ENCODE measurements around the gene TTLL11.
A peak's percentile ranks its signal among the peaks of the same experiment; 100 is the strongest.

Gene TTLL11

GRCh38 chr9:121924700-121925099 is 168.4 kb downstream of the TTLL11 start:
- TF ChIP-seq NFIC (IDR thresholded peaks at IDR 0.05), result 0 out of 2 replicates have a peak, but pooled peaks have one; percentile 14
- no peak for TF ChIP-seq MAX (IDR thresholded peaks at IDR 0.05)

- TF ChIP-seq MAX (IDR thresholded peaks at IDR 0.05) (no peak), USF1 (IDR thresholded peaks at IDR 0.05) (no peak), RAD21 (IDR thresholded peaks at IDR 0.05; ENCODE audit: low read depth) (no peak), ZBTB7A (IDR thresholded peaks at IDR 0.05; ENCODE audit: low read depth) (no peak), FOXM1 (IDR thresholded peaks at IDR 0.05; ENCODE audit: borderline replicate concordance, low read depth) (no peak), TAF1 (IDR thresholded peaks at IDR 0.05; ENCODE audit: low read depth) (no peak), YY1 (IDR thresholded peaks at IDR 0.05; ENCODE audit: low read depth) (no peak), TCF12 (IDR thresholded peaks at IDR 0.05; ENCODE audit: low read depth) (no peak), CREB1 (IDR thresholded peaks at IDR 0.05; ENCODE audit: low read depth) (no peak)
Observed at GRCh38 chr9:121921444-121921843, 171.7 kb downstream of the TTLL11 start.

DNA sequence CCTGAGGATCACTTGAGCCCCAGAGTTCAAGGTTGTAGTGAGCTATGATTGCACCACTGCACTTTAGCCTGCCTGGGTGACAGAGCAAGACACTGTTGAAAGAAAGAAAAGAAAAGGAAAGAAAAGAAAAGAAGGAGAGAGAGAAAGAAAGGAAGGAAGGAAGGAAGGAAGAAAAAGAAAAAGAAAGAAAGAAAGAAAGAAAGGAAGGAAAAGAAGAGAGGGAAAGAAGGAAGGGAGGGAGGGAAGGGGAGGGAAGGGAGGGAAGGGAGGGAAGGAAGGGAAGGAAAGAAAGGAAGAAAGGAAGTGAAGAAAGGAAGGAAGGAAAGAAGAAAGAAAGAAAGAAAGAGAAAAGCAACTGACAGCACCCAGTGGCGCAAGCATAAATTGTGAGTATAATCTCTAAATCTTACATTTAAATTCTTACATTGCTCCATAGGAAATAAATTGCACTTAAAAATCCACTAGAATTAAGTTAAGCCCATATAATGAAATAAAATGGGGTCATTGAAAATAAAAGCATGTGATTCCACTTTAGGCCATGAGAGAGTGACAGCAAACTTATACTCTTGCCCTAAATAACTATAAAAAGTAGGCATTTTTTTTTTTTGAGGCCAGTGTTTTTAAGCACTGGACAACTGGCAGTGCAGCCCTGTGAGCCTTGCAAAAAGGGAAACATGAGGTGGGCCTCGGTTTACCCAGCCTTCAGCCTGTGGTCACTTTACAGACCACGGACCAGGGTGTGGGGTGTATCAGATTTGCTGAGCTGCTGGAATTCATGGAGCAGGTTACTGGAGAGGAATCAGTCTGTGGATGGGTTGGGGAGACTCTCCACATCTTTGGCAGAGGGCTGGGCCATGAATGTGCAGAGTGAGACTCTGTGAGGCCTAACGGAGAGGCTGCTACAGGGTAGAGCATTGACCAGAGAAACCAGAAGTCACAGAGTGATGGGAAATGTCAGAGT is 175.5 kb downstream of the TTLL11 start:
- no peak for TF ChIP-seq TEAD4 (IDR thresholded peaks at IDR 0.05)
- TF ChIP-seq MAX (IDR thresholded peaks at IDR 0.05), result no peak
- no peak for TF ChIP-seq EP300 (IDR thresholded peaks at IDR 0.05; ENCODE audit: borderline replicate concordance)
- TF ChIP-seq TAF1 (IDR thresholded peaks at IDR 0.05; ENCODE audit: low read depth), result no peak
- no peak for TF ChIP-seq FOXM1 (IDR thresholded peaks at IDR 0.05; ENCODE audit: borderline replicate concordance, low read depth)
- no peak for TF ChIP-seq CEBPB (IDR thresholded peaks at IDR 0.05)
- TF ChIP-seq, protein P1, sequence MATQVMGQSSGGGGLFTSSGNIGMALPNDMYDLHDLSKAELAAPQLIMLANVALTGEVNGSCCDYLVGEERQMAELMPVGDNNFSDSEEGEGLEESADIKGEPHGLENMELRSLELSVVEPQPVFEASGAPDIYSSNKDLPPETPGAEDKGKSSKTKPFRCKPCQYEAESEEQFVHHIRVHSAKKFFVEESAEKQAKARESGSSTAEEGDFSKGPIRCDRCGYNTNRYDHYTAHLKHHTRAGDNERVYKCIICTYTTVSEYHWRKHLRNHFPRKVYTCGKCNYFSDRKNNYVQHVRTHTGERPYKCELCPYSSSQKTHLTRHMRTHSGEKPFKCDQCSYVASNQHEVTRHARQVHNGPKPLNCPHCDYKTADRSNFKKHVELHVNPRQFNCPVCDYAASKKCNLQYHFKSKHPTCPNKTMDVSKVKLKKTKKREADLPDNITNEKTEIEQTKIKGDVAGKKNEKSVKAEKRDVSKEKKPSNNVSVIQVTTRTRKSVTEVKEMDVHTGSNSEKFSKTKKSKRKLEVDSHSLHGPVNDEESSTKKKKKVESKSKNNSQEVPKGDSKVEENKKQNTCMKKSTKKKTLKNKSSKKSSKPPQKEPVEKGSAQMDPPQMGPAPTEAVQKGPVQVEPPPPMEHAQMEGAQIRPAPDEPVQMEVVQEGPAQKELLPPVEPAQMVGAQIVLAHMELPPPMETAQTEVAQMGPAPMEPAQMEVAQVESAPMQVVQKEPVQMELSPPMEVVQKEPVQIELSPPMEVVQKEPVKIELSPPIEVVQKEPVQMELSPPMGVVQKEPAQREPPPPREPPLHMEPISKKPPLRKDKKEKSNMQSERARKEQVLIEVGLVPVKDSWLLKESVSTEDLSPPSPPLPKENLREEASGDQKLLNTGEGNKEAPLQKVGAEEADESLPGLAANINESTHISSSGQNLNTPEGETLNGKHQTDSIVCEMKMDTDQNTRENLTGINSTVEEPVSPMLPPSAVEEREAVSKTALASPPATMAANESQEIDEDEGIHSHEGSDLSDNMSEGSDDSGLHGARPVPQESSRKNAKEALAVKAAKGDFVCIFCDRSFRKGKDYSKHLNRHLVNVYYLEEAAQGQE (IDR thresholded peaks at IDR 0.05; ENCODE audit: low read depth), result no peak
- no peak for TF ChIP-seq ZBTB7A (IDR thresholded peaks at IDR 0.05; ENCODE audit: low read depth)
- no peak for TF ChIP-seq NFIC (IDR thresholded peaks at IDR 0.05)
- no peak for TF ChIP-seq CREB1 (IDR thresholded peaks at IDR 0.05; ENCODE audit: low read depth)
- no peak for TF ChIP-seq USF1 (IDR thresholded peaks at IDR 0.05)
- no peak for TF ChIP-seq EGR1 (IDR thresholded peaks at IDR 0.05)
- TF ChIP-seq TCF12 (IDR thresholded peaks at IDR 0.05; ENCODE audit: low read depth), result no peak
- no peak for TF ChIP-seq YY1 (IDR thresholded peaks at IDR 0.05; ENCODE audit: low read depth)
- TF ChIP-seq RAD21 (IDR thresholded peaks at IDR 0.05; ENCODE audit: low read depth), result no peak

DNA sequence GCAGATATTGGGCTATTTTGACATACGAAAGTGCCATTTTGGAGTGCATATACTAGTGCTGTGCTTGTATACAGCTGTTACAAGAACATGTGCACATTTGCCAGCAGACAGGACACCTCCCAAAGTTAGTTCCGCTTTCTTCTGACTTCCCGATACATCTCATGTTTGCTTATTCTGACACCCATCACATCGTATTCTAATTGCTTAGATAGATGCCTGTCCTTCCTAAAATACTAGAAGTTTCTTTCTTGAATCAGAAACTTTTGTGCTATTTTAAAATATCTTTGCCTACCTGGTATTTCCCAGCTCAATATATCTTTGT is 177.8 kb downstream of the TTLL11 start:
- TF ChIP-seq YY1 (IDR thresholded peaks at IDR 0.05; ENCODE audit: low read depth), result no peak
- TF ChIP-seq NFIC (IDR thresholded peaks at IDR 0.05), result no peak
- TF ChIP-seq, protein P1 (IDR thresholded peaks at IDR 0.05; ENCODE audit: low read depth), result no peak
- no peak for TF ChIP-seq RAD21 (IDR thresholded peaks at IDR 0.05; ENCODE audit: low read depth)
- TF ChIP-seq USF1 (IDR thresholded peaks at IDR 0.05), result no peak
- no peak for TF ChIP-seq FOXM1 (IDR thresholded peaks at IDR 0.05; ENCODE audit: borderline replicate concordance, low read depth)
- no peak for TF ChIP-seq CREB1 (IDR thresholded peaks at IDR 0.05; ENCODE audit: low read depth)
- TF ChIP-seq EGR1 (IDR thresholded peaks at IDR 0.05), result no peak
- no peak for TF ChIP-seq MAX (IDR thresholded peaks at IDR 0.05)
- no peak for TF ChIP-seq TEAD4 (IDR thresholded peaks at IDR 0.05)
- TF ChIP-seq TCF12 (IDR thresholded peaks at IDR 0.05; ENCODE audit: low read depth), result no peak
- no peak for TF ChIP-seq TAF1 (IDR thresholded peaks at IDR 0.05; ENCODE audit: low read depth)
- no peak for TF ChIP-seq ZBTB7A (IDR thresholded peaks at IDR 0.05; ENCODE audit: low read depth)
- TF ChIP-seq EP300 (IDR thresholded peaks at IDR 0.05; ENCODE audit: borderline replicate concordance), result no peak
- TF ChIP-seq CEBPB (IDR thresholded peaks at IDR 0.05), result no peak

All from Ishikawa (cell line).